B cell (primary cell): ENCODE measurements around the gene ARHGEF6.

ENCODE experiments used
- CTCF ChIP-seq: fragments of 200-600 bp; IDR thresholded peaks from one replicate; pipeline ENCODE4 v1.8.0; 2022; ENCODE audit warnings: antibody characterized with exemption, mild to moderate bottlenecking
- EZH2 ChIP-seq: IDR thresholded peaks from 2 replicates; pipeline ENCODE4 v1.6.1; 2012; ENCODE audit warnings: borderline replicate concordance, low read depth, mild to moderate bottlenecking, moderate library complexity, low read length; ENCODE audit not compliant: insufficient read depth, poor library complexity, severe bottlenecking

GRCh38 chrX:136712650-136713310, 68.0 kb downstream of the ARHGEF6 start:
- no peak for TF ChIP-seq CTCF
- no peak for TF ChIP-seq EZH2
